ENCODE measurements around the gene ZSCAN32.

DNA sequence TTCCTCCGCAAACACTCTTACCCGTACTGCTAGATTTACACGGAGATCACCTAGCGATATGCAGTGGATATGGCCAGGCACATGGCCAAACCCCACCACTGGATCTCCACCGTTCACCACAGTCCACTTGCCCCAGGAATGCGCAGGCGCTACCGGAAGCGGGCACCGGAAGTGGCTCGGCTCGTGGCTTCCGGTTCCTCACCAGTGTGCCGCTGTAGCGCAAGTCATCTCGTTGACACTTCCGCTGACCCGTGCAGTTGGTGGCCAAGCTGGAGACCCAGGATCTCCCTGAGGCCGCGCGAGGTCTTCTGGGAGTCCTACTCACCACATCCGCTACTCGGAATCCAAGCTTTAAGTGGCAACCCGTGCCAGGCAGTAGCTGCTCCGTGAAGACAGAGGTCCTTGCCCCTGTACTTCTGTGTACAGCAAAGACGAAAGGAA is 31.0 kb upstream of the ZSCAN32 start:
- TF ChIP-seq CTCF (IDR thresholded peaks at IDR 0.05; ENCODE audit: borderline replicate concordance, extremely low read depth, low read length, poor library complexity, severe bottlenecking) (no peak), EZH2 (IDR thresholded peaks at IDR 0.05; ENCODE audit: borderline replicate concordance, low read depth, low read length, severe bottlenecking) (no peak)
